LNCaP clone FGC (cell line): ENCODE data around the gene USP4.

Experiments used
- DNase-seq: peaks from one replicate; pipeline ENCODE4 v3.0.0-alpha.2; 2011; ENCODE audit warnings: low read depth
- H3K4me3 ChIP-seq: 2 replicates; pipeline ENCODE4 v1.5.1; 2011; ENCODE audit warnings: mild to moderate bottlenecking, low read depth, low read length, control low read depth
- TF ChIP-seq, protein P1 (sequence below): IDR thresholded peaks from 2 replicates; pipeline ENCODE4 v1.5.1; 2012; ENCODE audit warnings: mild to moderate bottlenecking; ENCODE audit not compliant: control insufficient read depth, insufficient read depth; ENCODE audit errors: extremely low read depth

USP4 gene

DNA sequence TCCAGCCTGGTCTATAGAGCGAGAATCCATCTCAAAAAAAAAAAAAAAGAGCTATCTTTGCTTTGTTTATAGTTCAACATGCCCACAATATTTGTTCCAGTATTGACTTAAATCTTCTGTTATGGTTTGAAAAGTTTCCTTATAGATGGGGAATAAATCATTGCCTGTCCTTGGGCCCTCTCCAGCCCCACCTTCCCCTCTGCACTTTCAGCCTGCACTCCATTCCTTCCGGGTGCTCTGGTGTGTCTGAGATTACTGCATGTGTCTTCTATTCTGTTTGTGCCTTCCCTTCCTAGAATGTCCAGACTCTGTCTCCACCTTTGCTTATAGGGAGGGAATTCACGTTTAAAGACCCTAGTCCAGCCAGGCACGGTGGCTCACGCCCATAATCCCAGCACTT lies 43.5 kb upstream of the USP4 start:
- DNase-seq = no peak
- no peak overlapping the region for H3K4me3 ChIP-seq
- TF ChIP-seq, protein P1, sequence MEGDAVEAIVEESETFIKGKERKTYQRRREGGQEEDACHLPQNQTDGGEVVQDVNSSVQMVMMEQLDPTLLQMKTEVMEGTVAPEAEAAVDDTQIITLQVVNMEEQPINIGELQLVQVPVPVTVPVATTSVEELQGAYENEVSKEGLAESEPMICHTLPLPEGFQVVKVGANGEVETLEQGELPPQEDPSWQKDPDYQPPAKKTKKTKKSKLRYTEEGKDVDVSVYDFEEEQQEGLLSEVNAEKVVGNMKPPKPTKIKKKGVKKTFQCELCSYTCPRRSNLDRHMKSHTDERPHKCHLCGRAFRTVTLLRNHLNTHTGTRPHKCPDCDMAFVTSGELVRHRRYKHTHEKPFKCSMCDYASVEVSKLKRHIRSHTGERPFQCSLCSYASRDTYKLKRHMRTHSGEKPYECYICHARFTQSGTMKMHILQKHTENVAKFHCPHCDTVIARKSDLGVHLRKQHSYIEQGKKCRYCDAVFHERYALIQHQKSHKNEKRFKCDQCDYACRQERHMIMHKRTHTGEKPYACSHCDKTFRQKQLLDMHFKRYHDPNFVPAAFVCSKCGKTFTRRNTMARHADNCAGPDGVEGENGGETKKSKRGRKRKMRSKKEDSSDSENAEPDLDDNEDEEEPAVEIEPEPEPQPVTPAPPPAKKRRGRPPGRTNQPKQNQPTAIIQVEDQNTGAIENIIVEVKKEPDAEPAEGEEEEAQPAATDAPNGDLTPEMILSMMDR = no peak

DNA sequence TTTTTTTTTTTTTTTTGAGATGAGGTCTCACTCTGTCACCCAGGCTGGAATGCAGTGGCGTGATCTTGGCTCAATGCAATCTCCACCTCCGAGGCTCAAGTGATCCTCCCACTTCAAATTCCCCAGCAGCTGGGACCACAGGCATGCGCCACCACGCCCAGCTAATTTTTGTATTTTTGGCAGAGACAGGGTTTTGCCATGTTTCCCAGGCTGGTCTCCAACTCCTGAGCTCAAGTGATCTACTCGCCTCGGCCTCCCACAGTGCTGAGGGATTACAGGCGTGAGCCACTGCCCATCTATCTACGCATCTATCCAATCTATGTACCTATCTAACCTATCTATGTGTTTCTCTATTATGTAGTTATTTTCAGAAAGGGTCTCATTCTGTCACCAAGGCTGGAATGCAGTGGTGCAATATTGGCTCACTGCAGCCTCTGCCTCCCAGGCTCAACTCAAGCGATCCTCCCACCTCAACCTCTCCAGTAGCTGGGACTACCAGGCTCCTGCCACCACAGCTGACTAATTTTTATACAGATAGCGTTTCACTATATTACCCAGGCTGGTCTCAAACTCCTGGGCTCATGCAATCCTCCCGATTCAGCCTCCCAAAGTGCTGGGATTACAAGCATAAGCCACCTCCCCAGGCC lies 38.5 kb upstream of the USP4 start:
- H3K4me3 ChIP-seq = no peak overlapping the region
- no peak for DNase-seq
- TF ChIP-seq, protein P1 = no peak

DNA sequence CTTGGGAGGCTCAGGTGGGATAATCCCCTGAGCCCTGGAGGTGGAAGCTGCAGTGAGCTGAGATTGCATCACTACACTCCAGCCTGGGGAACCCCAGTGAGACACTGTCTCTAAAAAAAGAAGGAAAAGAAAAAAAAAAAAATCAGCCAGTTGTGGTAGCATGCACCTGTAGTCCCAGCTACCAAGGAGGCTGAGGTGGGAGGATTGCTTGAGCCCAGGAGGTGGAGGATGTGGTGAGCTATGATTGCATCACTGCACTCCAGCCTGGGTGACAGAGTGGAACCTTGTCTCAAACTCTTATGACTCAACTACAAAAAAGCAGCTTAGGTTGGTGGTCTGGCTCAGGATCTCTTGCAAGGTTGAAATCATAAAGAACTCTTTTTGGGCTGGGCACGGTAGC lies 37.6 kb upstream of the USP4 start:
- TF ChIP-seq, protein P1 = no peak
- DNase-seq = no peak
- H3K4me3 ChIP-seq = no peak overlapping the region

DNA sequence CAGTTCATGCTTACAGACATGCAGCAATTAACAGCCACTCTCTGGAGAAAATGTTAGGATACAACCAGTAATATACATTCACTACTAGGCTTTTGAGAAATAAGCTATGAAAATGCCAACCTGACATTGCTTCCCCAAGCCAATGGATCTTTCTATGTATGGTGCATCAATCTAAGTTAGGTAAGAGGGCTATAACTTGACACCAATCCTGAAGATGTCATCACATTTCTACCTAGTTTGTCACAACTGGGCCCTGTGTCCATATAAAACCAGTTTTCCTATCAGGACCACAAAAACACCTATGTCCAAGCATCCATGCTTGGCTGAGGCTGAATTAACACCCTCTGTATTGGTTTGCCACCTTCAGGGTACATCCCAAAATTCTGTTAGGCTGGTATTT lies 32.1 kb upstream of the USP4 start:
- H3K4me3 ChIP-seq = no peak overlapping the region
- TF ChIP-seq, protein P1 = no peak
- DNase-seq = no peak

DNA sequence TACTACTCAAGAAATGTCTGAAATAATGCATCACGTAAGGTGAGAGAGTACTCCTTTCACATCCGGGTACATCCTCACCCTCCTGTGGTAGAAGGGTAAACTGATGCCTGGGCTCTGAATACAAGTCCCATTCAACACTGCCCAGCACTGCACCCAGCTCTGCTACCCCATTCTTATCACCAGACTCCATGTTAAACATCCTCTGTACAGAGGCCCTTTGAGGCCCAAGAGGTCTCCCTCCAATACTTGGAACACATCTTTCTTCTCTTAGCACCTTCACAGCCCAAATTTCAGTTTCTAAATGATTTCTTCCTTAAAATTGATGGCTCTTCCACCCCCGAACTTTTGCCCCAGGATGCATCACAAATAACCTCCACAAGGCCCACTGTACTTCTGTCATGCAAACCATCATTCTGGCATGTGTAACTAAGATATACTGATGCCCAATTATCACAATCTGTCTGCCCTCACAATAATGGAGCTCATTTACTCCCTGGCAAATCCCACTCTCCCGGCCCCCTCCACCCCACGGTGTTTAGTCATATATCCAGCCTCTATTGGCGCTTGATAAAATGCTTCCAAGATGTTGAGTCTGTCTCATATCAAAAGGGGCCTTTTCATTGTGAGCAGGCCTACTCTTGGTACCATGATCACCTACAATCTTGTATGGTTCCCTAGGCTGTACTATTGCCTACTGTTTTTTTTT lies 30.9 kb upstream of the USP4 start:
- no peak for DNase-seq
- TF ChIP-seq, protein P1 = no peak
- H3K4me3 ChIP-seq = no peak overlapping the region

DNA sequence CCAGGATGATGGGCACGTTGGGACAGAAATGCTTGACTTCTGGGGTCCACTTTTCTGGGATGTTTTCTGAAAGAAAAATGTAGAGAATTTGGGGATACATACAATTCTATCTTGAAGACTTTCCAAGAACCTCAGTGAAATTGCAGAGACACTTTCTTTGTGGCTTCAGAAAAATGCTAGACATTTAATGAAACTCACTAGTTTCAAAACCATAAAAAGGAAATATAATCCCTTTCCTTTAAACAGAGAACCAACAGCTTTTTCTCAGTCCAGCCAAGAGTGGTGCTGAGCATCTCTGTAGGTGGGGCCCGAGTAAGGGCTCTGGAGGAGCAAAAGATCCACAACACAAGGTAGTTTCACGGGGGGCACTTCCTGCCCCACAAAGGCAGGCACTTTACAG lies 22.7 kb upstream of the USP4 start:
- TF ChIP-seq, protein P1 = no peak
- no peak for DNase-seq
- no peak overlapping the region for H3K4me3 ChIP-seq
